Activated CD4-positive, alpha-beta T cell treated with anti-CD3 and anti-CD28 coated beads for 24 hours (primary cell): ENCODE results near the gene OTOP2.

Experiments
- DNase-seq, 2 donors: peaks; one replicate each; pipeline ENCODE4 v3.0.0-alpha.2; 2020; ENCODE audit warnings: low read depth in 2 of 2

OTOP2 gene

DNA sequence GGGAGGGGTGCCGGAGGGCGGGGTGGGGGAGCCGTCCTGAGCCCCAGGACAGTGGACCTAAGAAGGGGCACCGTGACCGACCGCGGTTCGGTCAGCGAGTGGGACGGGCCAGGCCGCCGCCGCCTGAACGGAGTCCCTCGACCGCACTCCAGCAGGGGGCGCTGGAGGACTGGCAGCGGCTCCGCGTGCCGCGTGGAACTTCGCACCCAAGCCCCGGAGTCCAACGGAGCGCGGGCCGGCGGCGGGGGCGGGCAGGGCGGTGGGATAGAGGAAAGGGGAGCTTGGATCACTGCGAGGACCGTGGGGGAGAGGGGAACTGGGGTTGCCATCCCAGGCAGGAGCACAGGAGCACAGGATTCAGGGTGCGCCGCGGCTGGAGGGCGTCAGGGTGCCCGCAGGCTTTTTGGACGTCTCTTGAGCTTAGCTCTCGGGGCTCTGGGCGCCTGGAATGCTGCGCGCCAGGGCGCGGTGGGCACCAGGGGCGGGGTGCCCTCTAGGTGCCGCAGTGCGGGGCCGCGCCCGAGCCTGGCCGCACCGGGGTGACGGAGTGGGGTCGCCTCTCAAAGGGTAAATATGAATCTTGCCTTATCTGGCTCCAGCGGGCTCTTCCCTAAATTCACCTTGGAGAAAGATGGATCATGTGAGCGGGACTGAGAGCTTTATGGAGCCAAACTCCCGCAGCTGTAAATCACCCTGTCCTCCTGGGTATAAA lies 379 bp upstream of the OTOP2 start:
- peak; percentile 61 to 73 for DNase-seq

DNA sequence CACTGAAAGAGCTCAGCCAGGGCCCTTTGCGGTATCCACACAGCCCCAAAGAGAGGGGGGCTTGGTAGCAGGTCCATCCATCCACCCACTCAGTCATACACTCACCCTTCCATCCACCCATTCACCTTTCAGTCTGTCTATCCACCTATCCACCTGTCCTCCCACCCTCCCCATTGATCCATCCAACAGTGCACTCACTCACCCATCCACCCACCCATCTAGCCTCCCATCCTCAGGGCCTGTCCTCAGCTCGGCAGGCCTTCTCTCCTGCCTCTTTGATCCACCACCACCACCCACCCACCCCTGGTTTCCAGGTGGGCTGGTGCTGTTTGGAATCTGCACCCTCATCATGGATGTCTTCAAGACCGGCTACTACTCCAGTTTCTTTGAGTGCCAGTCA lies 1.2 kb downstream of the OTOP2 start:
- DNase-seq: no peak

DNA sequence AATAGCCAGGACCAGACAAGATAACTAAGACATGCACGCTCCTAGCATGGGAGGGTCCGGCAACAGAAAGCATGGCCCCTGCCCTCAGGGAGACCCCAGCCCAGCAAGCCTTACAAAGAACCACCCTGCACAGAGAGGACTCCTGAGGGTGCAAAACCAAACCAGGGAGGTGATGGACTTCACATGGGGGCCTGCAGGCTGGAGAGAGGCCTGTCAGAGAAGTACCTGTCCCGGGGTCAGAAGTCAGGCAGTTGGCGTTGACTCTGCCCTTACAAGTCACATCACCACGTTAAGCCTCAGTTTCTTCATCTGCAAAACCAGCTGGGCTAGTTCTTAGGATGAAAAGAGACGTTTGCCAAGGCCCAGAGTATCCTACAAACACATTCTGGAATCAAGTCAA lies 4.7 kb downstream of the OTOP2 start:
- no peak for DNase-seq

DNA sequence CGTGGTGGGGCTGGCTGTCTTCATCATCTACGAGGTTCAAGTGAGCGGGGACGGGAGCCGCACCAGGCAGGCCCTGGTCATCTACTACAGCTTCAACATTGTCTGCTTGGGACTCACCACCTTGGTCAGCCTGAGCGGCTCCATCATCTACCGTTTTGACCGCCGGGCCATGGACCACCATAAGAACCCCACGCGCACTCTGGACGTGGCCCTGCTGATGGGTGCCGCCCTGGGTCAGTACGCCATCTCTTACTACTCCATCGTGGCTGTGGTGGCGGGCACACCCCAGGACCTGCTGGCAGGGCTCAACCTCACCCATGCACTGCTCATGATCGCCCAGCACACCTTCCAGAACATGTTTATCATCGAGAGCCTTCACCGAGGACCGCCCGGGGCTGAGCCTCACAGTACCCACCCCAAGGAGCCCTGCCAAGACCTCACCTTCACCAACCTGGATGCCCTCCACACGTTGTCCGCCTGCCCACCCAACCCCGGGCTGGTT lies 6.5 kb downstream of the OTOP2 start:
- DNase-seq: no peak

DNA sequence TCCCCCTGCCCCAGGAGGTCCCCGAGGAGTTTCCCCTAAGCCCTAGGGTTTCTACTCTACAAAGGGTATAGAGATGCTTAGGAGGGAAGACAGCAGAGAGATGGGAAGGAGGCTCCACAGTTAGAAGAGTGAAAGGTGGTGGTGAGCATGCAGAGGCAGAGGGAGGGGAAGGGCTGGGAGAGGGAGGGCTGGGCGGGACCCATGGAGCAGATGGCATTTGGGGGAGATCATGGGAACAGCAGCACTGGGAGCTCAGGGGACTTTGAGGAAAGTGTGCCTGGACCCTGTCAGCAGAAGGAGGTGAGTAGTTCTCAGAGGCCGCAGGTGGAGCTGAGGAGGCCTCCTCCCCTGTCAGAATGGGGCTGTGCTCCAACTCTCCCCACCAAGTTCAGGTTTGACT lies 11.0 kb downstream of the OTOP2 start:
- no peak for DNase-seq

DNA sequence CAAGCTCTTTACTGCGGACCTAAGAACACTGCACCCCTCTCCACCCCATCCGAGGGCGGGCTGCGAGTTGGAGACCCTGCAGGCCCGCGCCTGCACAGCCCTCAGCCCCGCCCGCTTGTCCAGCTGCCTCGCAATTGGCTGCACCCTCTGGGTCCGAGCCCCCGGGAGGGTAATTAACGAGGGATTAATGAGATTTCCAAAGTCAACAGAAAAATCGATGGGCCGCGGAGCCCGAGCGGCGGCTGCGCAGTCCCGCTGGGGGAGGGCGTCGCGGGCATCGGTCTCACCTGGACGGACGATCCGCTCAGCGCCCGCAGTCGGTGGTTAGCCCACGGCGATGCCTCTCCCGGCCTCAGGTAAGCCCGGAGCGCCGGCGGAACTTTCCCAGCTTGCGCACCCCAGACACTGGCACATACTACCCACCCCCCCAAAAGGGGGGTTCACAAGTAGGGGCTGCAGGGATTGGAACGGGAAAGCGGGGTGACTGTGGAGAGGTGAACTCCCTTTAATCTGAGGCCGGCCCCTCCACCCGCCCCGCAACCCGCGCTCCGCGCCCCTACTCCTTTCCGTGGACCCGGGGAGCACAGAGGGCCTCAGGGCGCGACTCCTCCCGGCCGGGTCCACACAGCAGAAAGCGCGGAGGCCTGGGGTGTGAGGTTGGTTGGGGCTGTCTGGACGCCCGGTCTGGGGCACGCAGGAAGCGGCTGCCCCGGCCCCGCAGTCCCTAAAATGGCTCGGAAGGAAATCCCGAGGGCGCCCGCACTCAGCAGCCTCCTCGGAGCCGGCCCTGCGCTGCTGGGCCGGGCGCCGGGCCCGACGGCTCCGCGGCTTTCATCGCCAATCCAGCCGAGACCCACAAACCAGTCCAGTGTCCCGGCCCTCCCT lies 11.8 kb downstream of the OTOP2 start, which contains the start of gene OTOP3:
TSS of gene OTOP3 (plus strand) at position 314 of the 885 bp plus-strand sequence. CDS start at position 338, 24 bp downstream.
- no peak for DNase-seq

DNA sequence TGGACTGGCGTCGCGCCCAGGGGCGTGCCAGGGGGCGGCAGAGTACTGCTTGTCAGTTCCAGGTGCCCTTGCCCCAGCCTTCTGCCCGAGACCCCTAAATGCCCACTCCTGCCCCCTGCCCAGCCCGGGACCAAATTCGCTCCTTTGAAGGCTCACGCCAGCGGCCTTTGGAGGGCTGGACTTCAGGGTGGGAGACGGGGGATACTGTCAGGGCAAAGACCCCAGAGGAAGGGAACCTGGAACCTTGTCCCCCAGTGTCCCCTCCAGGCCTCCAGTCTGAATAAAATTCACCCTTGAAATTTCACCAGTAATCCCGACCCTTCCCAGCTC lies 12.4 kb downstream of the OTOP2 start:
- no peak for DNase-seq

DNA sequence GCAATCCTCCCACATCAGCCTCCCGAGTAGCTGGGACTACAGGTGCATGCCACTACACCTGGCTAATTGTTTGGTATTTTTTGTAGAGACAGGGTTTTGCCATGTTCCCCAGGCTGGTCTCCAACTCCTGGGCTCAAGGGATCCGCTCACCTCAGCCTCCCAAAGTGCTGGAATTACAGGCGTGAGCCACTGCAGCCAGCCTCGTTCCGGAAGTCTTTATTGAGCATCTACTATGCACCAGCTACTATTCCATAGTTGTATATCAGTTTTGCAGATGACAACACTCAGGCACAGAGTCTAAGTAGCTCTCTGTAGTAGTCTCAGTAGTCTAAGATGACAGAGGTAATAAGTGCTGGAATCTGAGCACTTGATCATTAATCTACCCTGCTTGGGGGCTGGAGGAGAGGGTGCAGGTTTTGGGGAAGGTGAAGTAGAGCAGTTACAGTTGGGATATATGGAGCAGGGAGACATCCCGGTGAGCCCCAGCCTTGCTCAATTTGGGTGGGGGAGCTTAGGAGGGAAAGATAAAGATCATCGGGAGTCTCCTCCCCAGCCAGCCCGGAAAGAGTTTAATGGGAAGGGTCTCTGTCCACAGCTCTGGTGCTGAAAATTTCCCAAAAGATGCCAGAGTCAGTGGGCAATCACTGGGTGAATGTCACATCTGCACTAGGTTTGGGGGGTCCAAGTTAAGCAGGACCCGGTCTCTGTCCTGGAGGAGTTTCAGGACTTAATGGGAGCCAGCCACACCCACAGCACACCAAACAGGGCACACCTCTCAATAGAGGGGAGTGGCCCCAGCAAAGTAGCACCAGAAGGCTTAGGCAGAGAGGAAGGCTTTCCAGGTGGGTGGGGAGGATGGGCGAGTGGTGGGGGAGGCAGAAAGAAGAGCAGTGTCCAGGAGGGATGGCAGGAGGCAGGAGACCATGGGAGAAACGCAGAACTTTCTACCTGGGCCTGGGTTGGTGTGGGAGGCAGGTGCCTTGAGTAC lies 13.3 kb downstream of the OTOP2 start:
- DNase-seq: no peak

DNA sequence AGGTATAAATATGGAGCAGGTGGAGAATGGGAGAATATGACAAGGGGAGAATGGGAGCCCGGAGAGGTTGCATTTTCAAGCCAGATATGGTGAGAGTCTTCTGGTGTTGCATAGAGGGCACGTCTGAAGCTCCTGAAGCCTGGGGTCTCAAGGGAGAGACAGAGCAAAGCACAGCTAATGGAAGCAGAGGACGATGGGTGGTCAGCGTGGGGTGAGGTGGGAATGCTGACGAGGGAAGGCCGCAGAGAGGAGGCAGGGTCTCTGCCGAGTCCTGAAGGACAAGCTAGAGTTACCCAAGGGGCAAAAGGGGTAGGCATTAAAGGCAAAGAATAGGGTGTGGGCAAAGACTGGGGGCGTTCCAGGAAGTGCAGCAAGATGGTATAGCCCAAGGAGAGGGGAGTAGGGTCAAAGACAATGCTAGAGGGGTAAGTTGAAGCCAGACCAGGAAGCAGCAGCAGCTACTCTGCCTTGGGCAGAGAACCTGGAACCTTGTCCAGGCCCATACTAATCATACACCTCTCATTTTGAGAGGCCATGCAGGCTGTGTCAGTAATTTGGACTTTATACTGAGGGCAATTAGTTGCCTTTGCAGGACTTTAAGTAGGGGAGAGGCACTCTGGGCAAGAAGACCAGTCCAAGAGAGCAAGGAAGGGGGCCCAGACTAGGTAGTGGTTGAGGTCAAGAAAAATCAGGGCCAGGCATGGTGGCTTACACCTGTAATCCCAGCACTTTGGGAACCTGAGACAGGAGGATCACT lies 14.3 kb downstream of the OTOP2 start:
- DNase-seq: no peak

DNA sequence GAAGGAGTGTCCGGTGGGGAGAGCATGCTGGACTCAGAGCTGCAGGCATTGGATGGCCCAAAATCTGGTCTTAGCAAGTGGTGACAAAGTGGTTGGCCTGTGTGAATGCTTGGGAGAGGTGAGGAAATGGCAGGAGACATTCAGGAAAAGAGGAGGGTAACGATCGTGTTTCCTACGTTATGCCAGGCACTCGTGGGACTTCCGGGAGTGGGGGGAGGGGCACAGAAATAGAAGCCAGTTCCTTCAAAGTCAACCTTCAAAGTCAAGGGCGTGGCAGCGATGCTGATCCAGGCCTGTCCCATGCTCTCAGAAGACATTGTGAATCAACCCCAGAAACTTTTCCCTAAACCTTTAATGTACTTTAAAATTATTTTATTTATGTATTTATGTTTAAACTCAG lies 15.5 kb downstream of the OTOP2 start:
- DNase-seq: no peak

DNA sequence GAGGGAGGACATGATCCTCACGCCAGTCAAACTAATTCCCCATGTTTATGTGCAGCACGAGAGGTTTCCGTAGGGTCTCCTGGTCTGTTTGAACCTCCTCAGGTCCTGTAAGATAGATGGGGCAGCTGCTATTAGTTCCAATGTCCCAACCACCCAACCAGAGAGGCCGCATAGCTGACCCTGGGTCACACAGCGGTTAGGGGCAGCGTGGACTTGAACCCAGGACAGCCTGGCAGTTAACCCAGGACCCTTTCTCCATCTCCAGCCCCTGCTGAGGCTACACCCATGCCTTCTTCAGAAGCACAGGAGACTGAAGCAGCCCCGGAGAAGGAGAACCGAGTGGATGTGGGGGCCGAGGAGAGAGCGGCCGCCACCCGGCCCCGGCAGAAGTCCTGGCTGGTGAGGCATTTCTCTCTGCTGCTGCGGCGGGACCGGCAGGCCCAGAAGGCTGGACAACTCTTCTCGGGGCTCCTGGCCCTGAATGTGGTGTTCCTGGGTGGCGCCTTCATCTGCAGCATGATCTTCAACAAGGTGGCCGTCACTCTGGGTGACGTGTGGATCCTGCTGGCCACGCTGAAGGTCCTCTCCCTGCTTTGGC lies 17.2 kb downstream of the OTOP2 start:
- no peak for DNase-seq

DNA sequence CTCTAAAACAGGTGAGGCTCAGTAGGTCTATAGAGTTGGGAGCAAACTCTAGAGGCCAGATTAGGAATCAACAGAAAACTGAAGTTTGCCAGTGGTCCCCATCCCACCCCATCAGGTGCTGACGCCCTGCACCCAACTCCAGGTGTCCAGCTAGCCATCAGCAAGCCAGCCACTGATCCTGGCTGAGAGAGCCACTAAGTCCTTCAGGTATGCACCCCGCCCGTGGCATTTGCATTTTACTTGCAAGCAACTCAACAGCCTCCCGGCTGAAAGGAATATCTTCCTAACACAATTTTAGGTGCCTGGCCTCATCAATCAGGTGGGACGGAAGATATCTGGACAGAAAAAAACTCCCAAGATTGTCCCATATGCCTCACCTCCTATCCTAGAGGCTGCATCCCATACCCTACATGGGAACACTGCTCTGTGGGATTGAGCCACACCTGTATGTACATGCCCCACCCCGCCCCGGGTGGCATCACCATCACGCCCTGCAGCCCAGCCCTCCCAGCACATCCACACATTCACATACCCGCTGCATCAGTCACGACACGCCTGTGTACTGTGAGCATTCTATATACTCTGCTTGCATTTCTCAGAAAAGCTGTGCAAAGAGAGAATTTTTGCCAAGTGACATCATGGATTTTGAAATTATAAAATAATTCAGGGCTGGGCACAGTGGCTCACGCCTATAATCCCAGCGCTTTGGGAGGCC lies 19.9 kb downstream of the OTOP2 start:
- DNase-seq: no peak

DNA sequence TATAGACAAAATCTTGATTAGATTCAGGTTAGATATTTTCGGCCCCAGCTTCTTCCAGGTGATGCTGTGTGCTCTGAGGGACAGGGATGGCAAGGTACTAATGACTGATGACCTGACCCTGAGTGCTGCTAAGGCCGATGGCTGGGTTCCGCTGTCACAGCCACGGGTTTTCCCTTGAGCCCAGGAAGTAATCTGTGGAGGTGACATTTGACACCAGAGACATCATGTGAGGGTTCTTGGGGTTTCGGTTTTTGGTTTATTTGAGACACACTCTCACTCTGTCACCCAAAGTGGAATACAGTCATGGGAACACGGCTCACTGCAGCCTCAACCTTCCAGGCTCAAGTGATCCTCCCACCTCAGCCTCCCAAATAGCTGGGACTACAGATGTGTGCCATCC lies 21.5 kb downstream of the OTOP2 start:
- no peak for DNase-seq

DNA sequence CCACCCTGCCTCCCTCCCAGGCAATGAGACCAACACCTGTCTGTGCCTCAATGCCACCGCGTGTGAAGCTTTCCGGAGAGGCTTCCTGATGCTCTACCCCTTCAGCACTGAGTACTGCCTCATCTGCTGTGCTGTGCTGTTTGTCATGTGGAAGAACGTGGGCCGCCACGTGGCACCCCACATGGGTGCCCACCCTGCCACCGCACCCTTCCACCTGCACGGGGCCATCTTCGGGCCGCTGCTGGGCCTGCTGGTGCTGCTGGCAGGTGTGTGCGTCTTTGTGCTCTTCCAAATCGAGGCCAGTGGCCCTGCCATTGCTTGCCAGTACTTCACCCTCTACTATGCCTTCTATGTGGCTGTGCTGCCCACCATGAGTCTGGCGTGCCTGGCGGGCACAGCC lies 22.6 kb downstream of the OTOP2 start:
- no peak for DNase-seq

DNA sequence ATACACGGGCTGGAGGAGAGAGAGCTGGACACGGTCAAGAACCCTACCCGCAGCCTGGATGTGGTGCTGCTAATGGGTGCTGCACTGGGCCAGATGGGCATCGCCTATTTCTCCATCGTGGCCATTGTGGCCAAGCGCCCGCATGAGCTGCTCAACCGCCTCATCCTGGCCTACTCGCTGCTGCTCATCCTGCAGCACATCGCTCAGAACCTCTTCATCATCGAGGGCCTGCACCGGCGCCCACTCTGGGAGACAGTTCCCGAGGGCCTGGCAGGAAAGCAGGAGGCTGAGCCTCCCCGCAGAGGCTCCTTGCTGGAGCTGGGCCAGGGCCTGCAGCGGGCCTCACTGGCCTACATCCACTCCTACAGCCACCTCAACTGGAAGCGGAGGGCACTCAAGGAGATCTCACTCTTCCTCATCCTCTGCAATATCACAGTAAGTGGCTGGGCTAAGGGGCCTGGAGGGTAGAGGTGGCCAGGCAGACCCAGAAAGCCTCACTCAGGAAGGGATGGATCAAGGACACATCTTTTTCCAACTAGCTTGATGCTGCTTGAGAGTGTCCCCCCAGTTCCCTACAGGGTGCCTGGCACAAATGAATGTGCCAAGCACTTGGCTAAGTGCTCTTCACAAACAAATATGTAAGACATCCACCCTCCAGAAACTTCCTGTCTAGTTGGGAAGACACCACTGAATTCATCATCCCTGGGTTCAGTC lies 23.1 kb downstream of the OTOP2 start:
- DNase-seq: no peak

DNA sequence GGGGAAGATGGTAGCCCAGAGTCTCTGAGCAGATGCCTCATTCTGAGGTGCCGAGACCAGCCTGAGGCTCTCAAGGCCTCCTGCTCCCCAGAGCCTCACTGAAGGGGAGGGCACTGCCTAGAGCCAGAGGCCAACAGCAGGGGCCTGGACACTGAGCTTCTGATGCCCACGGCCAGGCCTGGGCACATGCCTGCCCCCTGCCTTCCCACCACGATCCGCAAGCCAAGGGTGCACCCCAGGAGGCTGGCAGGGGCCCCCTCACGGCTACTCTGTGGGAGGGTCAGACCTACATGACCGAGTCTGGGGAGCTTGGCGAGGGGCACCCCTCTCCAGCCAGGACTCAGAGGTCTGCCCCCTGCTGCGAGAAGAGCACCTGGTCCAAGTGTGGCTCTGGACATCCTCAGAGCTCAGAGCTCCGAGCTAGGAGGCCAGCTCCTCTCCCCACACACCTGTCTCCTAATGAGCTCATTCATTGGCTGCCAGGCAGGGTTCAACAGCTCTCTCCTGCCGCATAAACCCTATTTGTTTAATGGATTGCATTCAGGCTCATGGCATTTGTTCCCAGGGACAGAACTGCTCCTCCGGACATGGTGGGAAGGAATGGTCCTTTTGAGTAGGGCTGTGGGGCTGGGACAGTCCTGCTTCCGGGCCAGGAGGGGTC lies 25.5 kb downstream of the OTOP2 start:
- no peak for DNase-seq

DNA sequence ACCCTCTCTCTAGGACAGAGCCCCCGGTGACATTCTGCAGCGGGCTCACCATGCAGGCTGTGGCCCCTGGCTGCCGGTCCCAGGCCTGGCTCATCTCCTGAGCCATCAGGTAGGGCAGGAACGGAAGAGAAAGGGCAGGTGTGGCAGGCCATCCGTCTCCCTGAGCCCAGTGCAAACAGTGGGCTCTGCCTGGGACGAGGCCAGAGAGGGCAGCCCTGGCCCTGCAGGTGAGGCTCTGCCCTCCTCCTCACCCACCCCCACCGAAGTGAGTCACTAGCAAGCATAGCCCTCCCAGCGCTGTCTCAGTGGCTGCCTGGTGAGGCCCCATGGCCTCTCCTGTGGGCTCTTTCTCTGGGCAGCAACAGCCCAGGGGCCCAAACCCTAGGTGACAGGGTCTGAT lies 26.1 kb downstream of the OTOP2 start:
- no peak for DNase-seq

DNA sequence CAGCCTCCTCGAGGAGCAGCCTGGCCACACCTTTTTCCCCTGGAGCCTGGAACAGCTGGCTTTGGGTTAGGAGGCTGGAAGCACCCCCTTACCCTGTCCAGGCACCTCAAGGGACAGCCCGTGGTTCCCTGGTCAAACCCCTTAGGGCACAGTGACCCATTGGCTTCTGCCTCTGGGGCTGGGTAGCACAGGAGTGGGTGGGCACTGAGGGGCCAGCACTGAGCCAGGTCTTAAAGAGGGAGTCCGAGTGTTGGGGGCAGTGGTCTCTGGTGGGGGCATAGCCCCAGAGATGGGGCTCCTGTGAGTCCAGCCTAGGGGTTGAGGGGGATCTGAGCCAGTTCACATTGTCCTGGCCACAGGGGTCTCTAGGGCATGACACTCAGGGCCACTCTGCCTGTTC lies 27.0 kb downstream of the OTOP2 start:
- DNase-seq: no peak
